Rectal smooth muscle tissue (tissue), 1 donor: ENCODE data around the gene AMPD3.
"Not testable (repeated sequence)": the region's sequence is repeated elsewhere in the genome, so short reads cannot be mapped to it uniquely, and the experiment has no call there.

Experiments
- H3K27ac ChIP-seq: one replicate; pipeline ENCODE4 v1.7.0; 2013; ENCODE audit warnings: low read depth, low read length, inconsistent platforms
- H3K27me3 ChIP-seq: one replicate; pipeline ENCODE4 v1.7.0; 2013; ENCODE audit warnings: low read length; ENCODE audit not compliant: control insufficient read depth, insufficient read depth
- H3K36me3 ChIP-seq: one replicate; pipeline ENCODE4 v1.7.0; 2013; ENCODE audit warnings: low read length; ENCODE audit not compliant: control insufficient read depth, insufficient read depth
- H3K4me1 ChIP-seq: one replicate; pipeline ENCODE4 v1.7.0; 2013; ENCODE audit warnings: low read length; ENCODE audit not compliant: control insufficient read depth, insufficient read depth
- H3K4me3 ChIP-seq: one replicate; pipeline ENCODE4 v1.7.0; 2013; ENCODE audit warnings: low read length
- H3K9ac ChIP-seq: one replicate; pipeline ENCODE4 v1.7.0; 2013; ENCODE audit warnings: low read length

The AMPD3 gene

DNA sequence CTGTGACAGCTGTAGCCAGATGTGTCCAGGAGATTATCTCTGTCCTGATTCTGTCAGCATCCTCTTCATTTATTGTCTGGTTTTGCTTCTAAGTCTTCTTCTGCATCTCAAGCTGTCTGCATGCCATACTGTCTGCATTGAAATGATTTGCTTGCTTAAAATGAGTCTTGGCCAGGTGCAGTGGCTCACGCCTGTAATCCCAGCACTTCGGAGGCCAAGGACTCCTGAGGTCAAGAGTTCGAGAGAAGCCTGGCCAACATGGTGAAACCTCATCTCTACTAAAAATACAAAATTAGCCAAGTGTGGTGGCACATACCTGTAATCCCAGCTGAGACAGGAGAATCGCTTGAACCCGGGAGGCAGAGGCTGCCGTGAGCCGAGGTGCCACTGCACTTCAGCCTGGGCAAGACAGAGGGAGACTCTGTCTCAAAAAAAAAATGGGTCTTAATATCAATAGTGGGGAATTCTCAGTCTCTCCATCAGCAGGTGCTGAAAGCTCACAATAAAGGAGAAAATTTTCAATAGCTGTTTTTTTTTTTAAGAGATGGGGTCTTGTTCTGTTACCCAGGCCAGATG, 39.2 kb upstream of the AMPD3 start:
- no peak overlapping the region for H3K27ac ChIP-seq
- H3K27me3 ChIP-seq = no peaks in the 10 kb centered on the region
- no peak overlapping the region for H3K4me3 ChIP-seq
- H3K36me3 ChIP-seq = no peaks in the 10 kb centered on the region
- no peak overlapping the region for H3K9ac ChIP-seq
- no peaks in the 10 kb centered on the region for H3K4me1 ChIP-seq

DNA sequence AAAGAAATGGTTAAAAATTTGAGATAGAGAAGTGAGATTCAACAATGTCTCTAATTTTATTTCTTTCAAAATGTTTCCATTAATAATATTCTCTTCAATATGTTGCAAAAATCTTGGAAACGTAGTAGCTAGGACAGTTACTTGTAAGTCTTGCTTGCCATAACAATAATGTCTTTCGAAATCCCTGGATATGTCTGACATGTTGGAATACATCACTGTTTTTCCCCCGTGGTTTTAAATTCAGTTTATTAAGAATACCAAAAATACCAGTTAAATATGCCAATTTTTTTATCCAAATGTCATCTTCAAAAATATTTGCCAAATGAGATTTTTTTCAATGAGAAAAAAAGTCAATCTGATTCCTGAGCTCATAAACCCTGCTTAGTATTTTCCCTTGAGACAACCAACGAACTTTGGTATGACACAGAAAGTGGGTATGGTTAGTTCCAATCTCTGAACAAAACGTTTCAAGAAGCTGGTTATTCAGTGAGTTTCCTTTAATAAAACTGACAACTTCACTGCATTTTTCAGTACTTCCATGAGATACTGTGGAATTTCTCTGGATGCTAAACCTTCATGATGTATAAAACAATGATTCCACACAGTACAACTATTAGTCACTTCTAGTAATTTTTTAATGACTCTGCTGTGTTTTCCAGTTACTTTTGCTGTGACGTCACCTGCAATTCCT, 36.7 kb upstream of the AMPD3 start:
- no peaks in the 10 kb centered on the region for H3K4me1 ChIP-seq
- no peak overlapping the region for H3K27ac ChIP-seq
- H3K27me3 ChIP-seq = no peaks in the 10 kb centered on the region
- H3K36me3 ChIP-seq = no peaks in the 10 kb centered on the region
- H3K9ac ChIP-seq = no peak overlapping the region
- no peak overlapping the region for H3K4me3 ChIP-seq

- Histone ChIP-seq H3K4me1 (no peaks in the 10 kb centered on the region), H3K4me3 (no peak overlapping the region), H3K36me3 (no peaks in the 10 kb centered on the region), H3K27me3 (no peaks in the 10 kb centered on the region), H3K27ac (no peak overlapping the region), H3K9ac (no peak overlapping the region)
Observed at GRCh38 chr11:10418950-10419310, 36.1 kb upstream of the AMPD3 start.

- H3K9ac ChIP-seq = no peak overlapping the region
Observed at GRCh38 chr11:10426475-10426874, 28.6 kb upstream of the AMPD3 start.

DNA sequence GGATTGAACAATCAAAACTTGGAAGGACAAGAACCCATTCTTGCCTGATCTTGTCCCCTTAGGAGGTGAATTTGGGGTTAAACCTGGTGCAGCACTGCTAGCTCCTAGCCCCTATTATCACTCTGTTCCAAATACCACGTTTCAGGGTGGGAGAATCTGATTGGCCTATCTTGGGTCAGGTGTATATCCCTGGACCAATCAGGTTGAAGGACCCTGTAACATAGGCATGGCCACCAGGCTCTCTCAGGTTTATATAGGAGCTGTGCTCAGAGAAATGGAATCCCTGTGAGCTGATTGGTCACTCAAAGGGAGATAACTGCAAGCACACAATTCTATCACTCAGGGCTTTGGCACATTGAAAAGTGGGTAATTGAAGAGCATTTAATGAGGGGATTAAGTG, 26.6 kb upstream of the AMPD3 start:
- Histone ChIP-seq H3K4me3 (no peak overlapping the region), H3K36me3 (no peaks in the 10 kb centered on the region), H3K9ac (no peak overlapping the region), H3K4me1 (no peaks in the 10 kb centered on the region), H3K27ac (no peak overlapping the region), H3K27me3 (no peaks in the 10 kb centered on the region)

More at GRCh38 chr11:10426475-10426874, 28.6 kb upstream of the AMPD3 start:
- Histone ChIP-seq H3K36me3 (no peaks in the 10 kb centered on the region), H3K4me1 (no peaks in the 10 kb centered on the region), H3K4me3 (no peak overlapping the region), H3K27ac (no peak overlapping the region), H3K27me3 (no peaks in the 10 kb centered on the region)

- Histone ChIP-seq H3K36me3 (no peaks in the 10 kb centered on the region), H3K4me1 (no peaks in the 10 kb centered on the region), H3K27ac (no peak overlapping the region), H3K27me3 (no peaks in the 10 kb centered on the region), H3K4me3 (no peak overlapping the region), H3K9ac (no peak overlapping the region)
Observed at GRCh38 chr11:10429526-10429925, 25.5 kb upstream of the AMPD3 start.

DNA sequence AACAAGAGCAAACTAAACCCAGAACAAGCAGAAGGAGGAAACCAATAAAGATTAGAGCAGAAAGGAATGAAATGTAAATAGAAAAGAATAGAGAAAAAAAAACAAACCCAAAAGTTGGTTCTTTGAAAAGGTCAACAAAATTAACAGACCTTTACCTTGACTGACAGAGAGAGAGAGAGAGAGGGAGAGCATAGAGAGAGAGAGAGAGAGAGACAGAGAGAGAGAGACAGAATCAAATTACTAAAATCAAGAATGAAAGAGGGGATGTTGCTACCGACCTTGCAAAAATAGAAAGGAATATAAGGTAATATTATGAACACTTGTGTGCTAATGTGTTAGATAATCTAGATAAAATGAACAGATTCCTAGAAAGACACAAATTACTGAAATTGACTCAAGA, 22.6 kb upstream of the AMPD3 start:
- H3K36me3 ChIP-seq = no peaks in the 10 kb centered on the region
- no peak overlapping the region for H3K9ac ChIP-seq
- H3K27ac ChIP-seq = no peak overlapping the region
- no peaks in the 10 kb centered on the region for H3K27me3 ChIP-seq
- no peaks in the 10 kb centered on the region for H3K4me1 ChIP-seq
- no peak overlapping the region for H3K4me3 ChIP-seq

DNA sequence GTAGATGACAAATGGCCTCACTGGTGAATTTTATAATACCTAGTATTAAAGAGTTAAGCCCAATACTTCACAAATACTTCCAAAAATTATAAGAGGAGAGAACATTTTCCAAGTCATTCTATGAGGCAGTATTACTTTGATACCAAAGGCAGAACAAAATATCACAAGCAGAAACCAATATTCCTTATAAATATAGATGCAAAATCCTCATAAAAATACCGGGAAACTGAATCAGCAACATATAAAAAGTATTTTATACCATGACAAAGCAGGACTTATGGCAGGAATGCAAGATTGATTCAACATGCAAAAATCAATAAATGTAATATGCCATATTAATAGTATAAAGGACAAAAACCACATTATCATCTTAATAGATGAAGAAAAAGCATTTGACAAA, 22.1 kb upstream of the AMPD3 start:
- no peaks in the 10 kb centered on the region for H3K4me1 ChIP-seq
- H3K27me3 ChIP-seq = no peaks in the 10 kb centered on the region
- no peaks in the 10 kb centered on the region for H3K36me3 ChIP-seq
- no peak overlapping the region for H3K27ac ChIP-seq
- H3K4me3 ChIP-seq = no peak overlapping the region
- no peak overlapping the region for H3K9ac ChIP-seq

DNA sequence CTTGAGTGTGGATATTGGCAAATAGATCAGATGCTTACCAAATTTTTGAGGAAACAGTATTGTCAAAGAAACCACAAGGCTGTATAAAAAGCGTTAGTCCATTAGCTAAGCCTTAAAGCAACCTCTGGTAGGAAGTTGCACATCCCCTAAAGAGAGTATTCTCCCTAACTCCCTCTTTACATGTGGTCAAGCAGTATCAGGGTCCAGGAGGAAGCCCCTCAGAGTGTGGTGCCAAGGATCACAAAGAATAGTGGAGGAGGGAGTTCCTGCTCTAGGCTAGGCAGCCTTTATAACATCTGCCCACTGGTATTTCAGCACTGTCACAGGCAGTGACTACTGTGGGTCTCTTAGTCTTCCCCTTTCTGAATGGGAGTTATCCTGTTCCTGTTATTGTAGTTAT, 18.8 kb upstream of the AMPD3 start:
- Histone ChIP-seq H3K9ac (no peak overlapping the region), H3K36me3 (no peaks in the 10 kb centered on the region), H3K27me3 (no peaks in the 10 kb centered on the region), H3K4me1 (no peaks in the 10 kb centered on the region), H3K27ac (no peak overlapping the region), H3K4me3 (no peak overlapping the region)

GRCh38 chr11:10436683-10437082, 18.4 kb upstream of the AMPD3 start:
- not testable (repeated sequence) for H3K4me1 ChIP-seq, H3K27ac ChIP-seq, H3K9ac ChIP-seq, H3K27me3 ChIP-seq, H3K36me3 ChIP-seq, H3K4me3 ChIP-seq

- Histone ChIP-seq H3K27me3 (no peaks in the 10 kb centered on the region), H3K4me3 (no peak overlapping the region), H3K36me3 (no peaks in the 10 kb centered on the region), H3K9ac (no peak overlapping the region), H3K4me1 (no peaks in the 10 kb centered on the region), H3K27ac (no peak overlapping the region)
Observed at GRCh38 chr11:10438458-10438857, 16.6 kb upstream of the AMPD3 start.

DNA sequence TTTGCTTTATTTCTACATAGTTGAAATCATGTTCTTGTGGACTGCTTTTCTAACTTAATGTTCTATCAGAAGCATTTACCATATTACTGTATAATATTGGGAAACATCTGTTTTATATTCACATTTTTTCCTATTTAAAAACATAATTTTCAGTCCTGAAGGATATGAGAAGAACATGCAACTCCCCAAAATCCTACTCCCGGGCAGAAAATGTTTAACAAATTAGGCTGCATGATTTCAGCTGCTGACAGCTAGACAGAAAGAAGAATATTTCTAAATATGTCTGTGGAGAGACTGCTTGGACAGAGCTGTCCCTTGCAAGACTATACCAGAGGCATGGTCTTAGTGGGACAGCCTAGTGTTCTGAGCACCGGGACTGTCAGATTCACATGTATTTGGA, 15.7 kb upstream of the AMPD3 start:
- H3K36me3 ChIP-seq = no peaks in the 10 kb centered on the region
- no peaks in the 10 kb centered on the region for H3K4me1 ChIP-seq
- no peak overlapping the region for H3K4me3 ChIP-seq
- no peaks in the 10 kb centered on the region for H3K27me3 ChIP-seq
- H3K9ac ChIP-seq = no peak overlapping the region
- H3K27ac ChIP-seq = no peak overlapping the region

DNA sequence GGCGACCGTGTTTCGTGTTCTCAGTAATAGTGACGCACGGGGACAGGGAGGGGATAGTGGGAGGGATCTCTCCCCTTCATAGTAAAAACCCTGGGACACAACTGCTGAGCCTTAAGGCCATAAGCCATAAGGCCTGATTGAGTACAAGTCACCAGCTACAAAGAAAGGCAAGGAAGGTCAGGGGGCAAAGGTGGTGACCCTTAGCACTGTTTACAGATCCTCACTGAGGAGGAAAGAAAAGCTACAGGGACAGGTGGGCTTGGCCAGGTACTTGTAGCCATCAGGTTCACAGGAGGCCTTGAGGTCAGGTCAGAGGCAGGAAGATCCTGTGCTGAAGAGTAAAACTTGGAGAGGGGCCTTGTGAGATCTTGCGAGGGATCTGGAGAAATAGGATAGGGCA, 15.1 kb upstream of the AMPD3 start:
- Histone ChIP-seq H3K36me3 (no peaks in the 10 kb centered on the region), H3K27ac (no peak overlapping the region), H3K4me1 (no peaks in the 10 kb centered on the region), H3K9ac (no peak overlapping the region), H3K4me3 (no peak overlapping the region), H3K27me3 (no peaks in the 10 kb centered on the region)
